HG02678 (cell line): ENCODE data around the gene TSSK6.

Experiments used
- ATAC-seq: cut with Tn5 transposase; IDR thresholded peaks from one replicate; pipeline ENCODE4 v1.9.1; 2021; ENCODE audit warnings: mild to moderate bottlenecking, moderate library complexity; ENCODE audit not compliant: unreplicated experiment

The TSSK6 gene

GRCh38 chr19:19465436-19466070 lies 49.8 kb downstream of the TSSK6 start:
- ATAC-seq: no peak

- no peak for ATAC-seq
Measured at GRCh38 chr19:19464339-19465098, 50.8 kb downstream of the TSSK6 start.
